Smooth muscle cell (in vitro differentiated cells): ENCODE data around the gene ADAM10. TPM values are rescaled to one million over a fixed set of nuclear protein-coding genes. Genes with fewer than 3 reads are reported as not detected.

Experiments used
- DNase-seq: peaks from one replicate; lab custom pipeline; 2025; ENCODE audit not compliant: unreplicated experiment; lab: John Stamatoyannopoulos, UW
- H2AFZ ChIP-seq: fragments of 200-600 bp; sonication (generic); 2 replicates; pipeline ENCODE4 v1.6.0; 2016; ENCODE audit warnings: antibody characterized with exemption, low read depth, mild to moderate bottlenecking
- H3F3A ChIP-seq: fragments of 200-600 bp; sonication (generic); 2 replicates; pipeline ENCODE4 v1.6.0; 2017; ENCODE audit warnings: antibody characterized with exemption, low read depth
- H3K27ac ChIP-seq: fragments of 200-600 bp; sonication (generic); 2 replicates; pipeline ENCODE4 v1.5.1; 2016; ENCODE audit warnings: low read depth, mild to moderate bottlenecking
- H3K27me3 ChIP-seq: fragments of 200-600 bp; sonication (generic); 2 replicates; pipeline ENCODE4 v1.6.1; 2016; ENCODE audit warnings: low read depth, mild to moderate bottlenecking
- H3K36me3 ChIP-seq: fragments of 200-600 bp; sonication (generic); 2 replicates; pipeline ENCODE4 v1.5.1; 2016; ENCODE audit warnings: low read depth
- H3K4me1 ChIP-seq: fragments of 200-600 bp; sonication (generic); 2 replicates; pipeline ENCODE4 v1.5.1; 2016; ENCODE audit warnings: low read depth
- H3K4me2 ChIP-seq: fragments of 200-600 bp; sonication (generic); 2 replicates; pipeline ENCODE4 v1.6.0; 2016; ENCODE audit warnings: mild to moderate bottlenecking
- H3K4me3 ChIP-seq: fragments of 200-600 bp; sonication (generic); 2 replicates; pipeline ENCODE4 v1.5.1; 2016; ENCODE audit warnings: mild to moderate bottlenecking
- H3K79me2 ChIP-seq: fragments of 200-600 bp; sonication (generic); 2 replicates; pipeline ENCODE4 v1.6.0; 2016; ENCODE audit warnings: low read depth, mild to moderate bottlenecking
- H3K9ac ChIP-seq: fragments of 200-600 bp; sonication (generic); 2 replicates; pipeline ENCODE4 v1.6.0; 2016; ENCODE audit warnings: low read depth
- H3K9me3 ChIP-seq: fragments of 200-600 bp; sonication (generic); replicated peaks from 2 replicates; pipeline ENCODE4 v1.5.1; 2016; ENCODE audit warnings: low read depth
- H4K20me1 ChIP-seq: fragments of 200-600 bp; sonication (generic); 2 replicates; pipeline ENCODE4 v1.6.0; 2016; ENCODE audit warnings: low read depth
- WGBS: methylation state at CpG from one replicate; pipeline ENCODE4 v1.1.7; 2016; ENCODE audit warnings: low lambda C conversion rate; 5-methylcytosine and 5-hydroxymethylcytosine counted together
- polyA plus RNA-seq: library from polyadenylated mRNA; unstranded; fragments of >200 nt; fragmentation: Nextera tagmentation; extraction: Ambion mirVana; gene quantifications from 2 replicates; pipeline ENCODE4 v1.2.1, GENCODE V29; 2016
- total RNA-seq: library from RNA; depleted of rRNA; stranded (reverse); fragments of >200 nt; gene quantifications from 2 replicates; pipeline ENCODE4 v1.2.3, GENCODE V29; 2014
- TF ChIP-seq, protein P1 (sequence below): fragments of 200-600 bp; sonication (generic); IDR thresholded peaks from 2 replicates; pipeline ENCODE4 v1.5.1; 2017; ENCODE audit warnings: borderline replicate concordance, mild to moderate bottlenecking, antibody characterized with exemption; ENCODE audit not compliant: insufficient read depth, poor library complexity, severe bottlenecking

ADAM10 gene
- total and polyA plus RNA-seq, 2 experiments from 2014 or later = 168 to 200 TPM

DNA sequence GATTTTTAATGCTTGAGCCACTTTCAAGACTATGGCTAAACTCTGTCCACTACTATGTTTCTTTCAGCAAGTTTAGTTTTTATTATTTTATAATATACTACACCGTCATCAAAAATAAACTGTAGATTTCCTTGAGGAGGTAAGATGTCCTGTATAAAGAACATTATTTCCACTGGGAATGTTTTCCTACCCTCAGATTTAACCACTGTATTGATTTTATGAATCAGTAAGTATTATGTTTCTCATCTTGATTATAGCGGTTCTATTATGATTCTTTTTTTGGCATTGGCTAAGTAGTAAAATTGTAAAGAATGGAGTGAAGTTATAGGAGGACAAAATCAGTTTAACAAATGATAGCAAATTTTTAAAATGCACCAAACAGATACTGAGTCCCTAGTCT is 44.4 kb downstream of the ADAM10 start:
- DNase-seq = no peak
- H3K79me2 ChIP-seq = peaks cover 94% of the 10 kb centered on the region
- no peak overlapping the region for H3K4me2 ChIP-seq
- no peak overlapping the region for H3K4me3 ChIP-seq
- no peaks in the 10 kb centered on the region for H3K27me3 ChIP-seq
- H2AFZ ChIP-seq = no peak overlapping the region
- 93% methylated on average over 2 of the region's 2 CpGs for WGBS
- no peak overlapping the region for H3K9ac ChIP-seq
- TF ChIP-seq, protein P1, sequence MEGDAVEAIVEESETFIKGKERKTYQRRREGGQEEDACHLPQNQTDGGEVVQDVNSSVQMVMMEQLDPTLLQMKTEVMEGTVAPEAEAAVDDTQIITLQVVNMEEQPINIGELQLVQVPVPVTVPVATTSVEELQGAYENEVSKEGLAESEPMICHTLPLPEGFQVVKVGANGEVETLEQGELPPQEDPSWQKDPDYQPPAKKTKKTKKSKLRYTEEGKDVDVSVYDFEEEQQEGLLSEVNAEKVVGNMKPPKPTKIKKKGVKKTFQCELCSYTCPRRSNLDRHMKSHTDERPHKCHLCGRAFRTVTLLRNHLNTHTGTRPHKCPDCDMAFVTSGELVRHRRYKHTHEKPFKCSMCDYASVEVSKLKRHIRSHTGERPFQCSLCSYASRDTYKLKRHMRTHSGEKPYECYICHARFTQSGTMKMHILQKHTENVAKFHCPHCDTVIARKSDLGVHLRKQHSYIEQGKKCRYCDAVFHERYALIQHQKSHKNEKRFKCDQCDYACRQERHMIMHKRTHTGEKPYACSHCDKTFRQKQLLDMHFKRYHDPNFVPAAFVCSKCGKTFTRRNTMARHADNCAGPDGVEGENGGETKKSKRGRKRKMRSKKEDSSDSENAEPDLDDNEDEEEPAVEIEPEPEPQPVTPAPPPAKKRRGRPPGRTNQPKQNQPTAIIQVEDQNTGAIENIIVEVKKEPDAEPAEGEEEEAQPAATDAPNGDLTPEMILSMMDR = no peak
- H3K4me1 ChIP-seq = no peaks in the 10 kb centered on the region
- no peak overlapping the region for H3K27ac ChIP-seq
- peaks cover 4% of the 10 kb centered on the region for H3K36me3 ChIP-seq
- H3K9me3 ChIP-seq = no peaks in the 10 kb centered on the region
- no peaks in the 10 kb centered on the region for H3F3A ChIP-seq
- H4K20me1 ChIP-seq = peaks cover 92% of the 10 kb centered on the region

- Histone ChIP-seq H3K36me3 (peaks cover 4% of the 10 kb centered on the region), H3K4me2 (peak overlapping the region; percentile 27), H2AFZ (no peak overlapping the region), H3K27ac (no peak overlapping the region), H3K9ac (no peak overlapping the region), H3K4me1 (no peaks in the 10 kb centered on the region), H3K79me2 (peaks cover 94% of the 10 kb centered on the region), H3F3A (no peaks in the 10 kb centered on the region), H4K20me1 (peaks cover 92% of the 10 kb centered on the region), H3K9me3 (peaks cover under 1% of the 10 kb centered on the region), H3K4me3 (no peak overlapping the region), H3K27me3 (no peaks in the 10 kb centered on the region)
- DNase-seq = no peak
- TF ChIP-seq, protein P1 = no peak
- 79% methylated on average over 4 of the region's 4 CpGs for WGBS
These were observed 45.2 kb downstream of the ADAM10 start for GRCh38 chr15:58704155-58704865.

- Histone ChIP-seq H4K20me1 (peaks cover 92% of the 10 kb centered on the region), H3K36me3 (peaks cover 11% of the 10 kb centered on the region), H3F3A (no peaks in the 10 kb centered on the region), H3K27me3 (no peaks in the 10 kb centered on the region), H3K9me3 (peaks cover 7% of the 10 kb centered on the region), H3K4me3 (no peak overlapping the region), H3K79me2 (peaks cover 94% of the 10 kb centered on the region), H2AFZ (no peak overlapping the region), H3K4me2 (no peak overlapping the region), H3K4me1 (no peaks in the 10 kb centered on the region), H3K9ac (no peak overlapping the region), H3K27ac (no peak overlapping the region)
- no peak for DNase-seq
- TF ChIP-seq, protein P1 = no peak
- 97% methylated on average over 4 of the region's 4 CpGs for WGBS
These were observed 45.9 kb downstream of the ADAM10 start for GRCh38 chr15:58703610-58704009.

GRCh38 chr15:58702233-58702632 is 47.3 kb downstream of the ADAM10 start:
- no peak overlapping the region for H3K27ac ChIP-seq
- DNase-seq = no peak
- peaks cover 94% of the 10 kb centered on the region for H3K79me2 ChIP-seq
- H3K9ac ChIP-seq = no peak overlapping the region
- TF ChIP-seq, protein P1 = no peak
- no peak overlapping the region for H3K4me2 ChIP-seq
- no peak overlapping the region for H2AFZ ChIP-seq
- no peaks in the 10 kb centered on the region for H3F3A ChIP-seq
- peaks cover 8% of the 10 kb centered on the region for H3K9me3 ChIP-seq
- H3K4me3 ChIP-seq = no peak overlapping the region
- no peaks in the 10 kb centered on the region for H3K4me1 ChIP-seq
- H3K36me3 ChIP-seq = peaks cover 13% of the 10 kb centered on the region
- 94% methylated on average over 2 of the region's 2 CpGs for WGBS
- peaks cover 92% of the 10 kb centered on the region for H4K20me1 ChIP-seq
- H3K27me3 ChIP-seq = no peaks in the 10 kb centered on the region
